Glomerular visceral epithelial cell (primary cell): ENCODE data around the gene SSU72.

Experiments used
- DNase-seq: peaks from one replicate; pipeline ENCODE4 v3.0.0-alpha.2; 2016; ENCODE audit errors: extremely low spot score

Gene SSU72

DNA sequence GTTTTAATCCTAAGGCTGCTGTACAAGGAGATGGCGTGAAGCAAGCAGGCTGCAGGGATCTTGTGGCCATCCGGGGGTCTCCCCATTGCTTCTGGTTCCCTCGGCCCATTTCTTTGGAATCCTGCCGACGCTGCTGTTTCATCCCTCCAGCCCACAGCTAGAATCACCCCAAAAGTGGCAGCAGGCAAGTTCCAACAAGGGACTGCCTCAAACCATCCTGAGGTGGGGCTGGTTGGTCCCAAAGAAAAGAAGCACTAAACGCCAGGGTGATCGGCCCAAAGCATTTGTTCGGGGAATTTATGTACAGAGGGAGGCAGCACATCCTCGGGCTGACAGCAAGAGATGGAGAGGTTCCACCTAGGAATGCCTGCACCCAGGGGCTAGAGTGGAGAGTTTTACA lies 36.1 kb upstream of the SSU72 start:
- DNase-seq = no peak

DNA sequence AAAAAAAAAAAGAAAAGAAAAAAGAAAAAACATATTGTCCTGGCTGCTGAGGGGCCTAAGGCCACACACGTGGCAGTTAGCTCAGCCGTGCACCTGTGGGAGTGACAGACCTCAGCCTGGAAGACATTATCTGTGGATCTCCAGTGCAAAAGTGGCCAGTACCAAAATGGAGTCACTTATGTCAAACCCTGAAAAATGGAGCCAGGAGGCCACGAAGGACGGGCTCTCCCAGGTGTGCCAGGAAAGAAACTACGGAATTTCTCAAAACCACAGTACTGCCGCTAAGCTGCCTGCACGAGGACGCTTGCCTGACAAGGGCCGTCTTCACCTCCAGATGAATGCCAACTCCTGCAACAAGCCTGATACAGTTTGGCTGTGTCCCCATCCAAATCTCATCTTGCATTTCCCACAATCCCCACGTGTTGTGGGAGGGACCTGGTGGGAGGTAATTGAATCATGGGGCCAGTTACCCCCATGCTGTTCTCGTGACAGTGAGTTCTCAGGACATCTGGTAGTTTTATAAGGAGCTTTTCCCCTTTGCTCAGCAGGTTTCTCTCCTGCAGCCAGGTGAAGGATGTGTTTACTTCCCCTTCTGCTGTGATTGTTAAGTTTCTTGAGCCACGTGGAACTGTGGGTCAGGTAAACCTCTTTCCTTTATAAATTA lies 35.3 kb upstream of the SSU72 start:
- DNase-seq = no peak

DNA sequence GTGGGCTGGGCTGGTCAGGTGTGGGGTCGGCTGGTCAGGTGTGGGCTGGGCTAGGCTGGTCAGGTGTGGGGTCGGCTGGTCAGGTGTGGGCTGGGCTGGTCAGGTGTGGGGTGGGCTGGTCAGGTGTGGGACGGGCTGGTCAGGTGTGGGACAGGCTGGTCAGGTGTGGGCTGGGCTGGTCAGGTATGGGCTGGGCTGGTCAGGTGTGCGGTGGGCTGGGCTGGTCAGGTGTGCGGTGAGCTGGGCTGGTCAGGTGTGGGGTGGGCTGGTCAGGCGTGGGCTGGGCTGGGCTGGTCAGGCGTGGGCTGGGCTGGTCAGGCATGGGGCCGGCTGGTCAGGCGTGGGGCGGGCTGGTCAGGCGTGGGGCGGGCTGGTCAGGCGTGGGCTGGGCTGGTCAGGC lies 31.6 kb upstream of the SSU72 start:
- no peak for DNase-seq

DNA sequence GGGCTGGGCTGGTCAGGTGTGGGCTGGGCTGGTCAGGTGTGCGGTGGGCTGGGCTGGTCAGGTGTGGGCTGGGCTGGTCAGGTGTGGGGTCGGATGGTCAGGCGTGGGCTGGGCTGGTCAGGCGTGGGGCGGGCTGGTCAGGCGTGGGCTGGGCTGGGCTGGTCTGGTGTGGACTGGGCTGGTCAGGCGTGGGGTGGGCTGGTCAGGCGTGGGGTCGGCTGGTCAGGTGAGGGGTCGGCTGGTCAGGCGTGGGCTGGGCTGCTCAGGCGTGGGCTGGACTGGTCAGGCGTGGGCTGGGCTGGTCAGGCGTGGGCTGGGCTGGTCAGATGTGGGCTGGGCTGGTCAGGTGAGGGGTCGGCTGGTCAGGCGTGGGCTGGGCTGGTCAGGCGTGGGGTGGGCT lies 31.1 kb upstream of the SSU72 start:
- no peak for DNase-seq

DNA sequence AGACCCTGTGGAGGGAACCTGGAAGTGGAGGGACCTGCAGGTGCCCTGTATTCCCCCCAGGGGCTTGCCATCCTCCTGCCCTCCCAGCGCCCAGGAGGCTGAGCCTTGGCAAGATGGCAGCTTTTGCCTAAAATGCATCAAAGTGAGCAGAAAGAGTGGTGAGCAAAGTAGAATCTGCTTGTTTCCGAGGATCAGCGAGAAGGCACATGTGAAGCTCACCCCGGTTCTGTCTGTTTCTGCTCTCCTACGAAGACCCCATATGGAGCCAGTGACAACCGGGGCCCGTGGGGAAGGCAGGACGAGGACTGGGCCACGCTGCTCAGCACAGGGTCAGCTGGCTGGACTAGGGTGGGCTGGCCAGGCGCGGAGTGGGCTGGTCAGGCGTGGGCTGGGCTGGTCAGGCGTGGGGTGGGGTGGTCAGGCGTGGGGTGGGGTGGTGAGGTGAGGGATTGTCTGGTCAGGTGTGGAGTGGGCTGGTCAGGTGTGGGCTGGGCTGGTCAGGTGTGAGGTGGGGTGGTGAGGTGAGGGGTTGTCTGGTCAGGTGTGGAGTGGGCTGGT lies 30.4 kb upstream of the SSU72 start:
- DNase-seq = no peak

DNA sequence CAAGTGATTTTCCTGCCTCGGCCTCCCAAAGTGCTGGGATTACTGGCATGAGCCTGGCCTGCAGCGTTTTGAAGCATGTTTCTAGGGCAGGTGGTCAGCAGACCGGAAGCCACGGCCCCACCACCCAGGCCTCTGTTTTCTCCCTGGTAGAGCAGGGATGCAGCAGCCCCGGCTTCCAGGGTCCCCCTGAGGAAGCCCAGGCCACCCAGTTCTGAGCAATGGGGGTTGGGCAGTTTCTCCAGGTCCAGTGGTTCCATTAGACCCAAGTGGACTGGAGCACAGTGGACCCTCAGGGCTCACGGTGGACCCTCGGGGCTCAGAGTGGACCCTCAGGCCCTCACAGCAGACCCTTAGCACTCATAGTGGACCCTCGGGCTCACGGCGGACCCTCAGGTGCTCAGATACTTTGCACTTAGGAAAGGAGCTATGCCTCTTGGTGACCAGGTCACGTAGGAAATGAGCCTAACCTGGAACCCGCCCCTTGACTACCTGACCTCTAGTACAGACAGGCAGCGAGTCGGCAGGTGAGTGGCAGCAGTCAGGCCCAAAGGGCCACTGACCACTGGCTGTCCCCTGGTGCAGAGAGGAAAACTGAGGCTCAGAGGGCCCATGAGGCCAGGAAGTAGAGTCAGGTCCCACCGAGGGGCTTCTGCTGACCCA lies 29.8 kb upstream of the SSU72 start:
- no peak for DNase-seq

DNA sequence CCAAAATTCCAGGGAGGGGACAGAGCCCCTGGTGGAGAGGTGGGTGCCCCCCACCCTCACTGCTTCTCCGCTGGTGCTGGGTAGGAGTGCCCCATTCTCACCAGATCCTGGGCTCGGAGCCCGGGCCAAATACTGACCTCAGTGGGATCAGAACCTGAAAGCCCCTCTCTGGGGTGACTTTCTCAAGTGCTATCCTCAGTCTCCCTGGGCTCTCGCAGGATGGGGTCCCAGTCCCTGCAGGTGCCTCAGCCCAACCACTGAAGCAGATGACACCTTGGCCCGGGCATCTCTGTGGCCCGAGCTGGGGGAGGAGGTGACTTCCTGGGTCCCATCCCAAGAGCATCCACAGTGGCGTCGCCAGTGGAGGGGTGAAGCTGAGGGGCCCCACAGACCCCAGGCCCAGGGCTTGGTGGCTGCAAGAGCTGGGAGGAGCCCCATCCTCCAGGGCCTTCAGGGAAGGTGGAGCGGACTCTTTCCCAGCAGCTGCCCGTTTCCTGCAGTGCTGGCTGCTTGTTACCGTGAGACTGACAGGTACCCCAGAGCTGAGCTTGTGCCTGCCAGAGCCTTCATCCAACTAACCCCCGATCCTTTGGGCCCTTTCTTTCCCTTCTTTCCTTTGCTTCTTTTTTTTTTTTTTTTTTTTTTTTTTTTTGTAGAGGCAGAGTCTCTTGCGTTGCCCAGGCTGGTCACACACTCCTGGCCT lies 29.2 kb upstream of the SSU72 start:
- no peak for DNase-seq

DNA sequence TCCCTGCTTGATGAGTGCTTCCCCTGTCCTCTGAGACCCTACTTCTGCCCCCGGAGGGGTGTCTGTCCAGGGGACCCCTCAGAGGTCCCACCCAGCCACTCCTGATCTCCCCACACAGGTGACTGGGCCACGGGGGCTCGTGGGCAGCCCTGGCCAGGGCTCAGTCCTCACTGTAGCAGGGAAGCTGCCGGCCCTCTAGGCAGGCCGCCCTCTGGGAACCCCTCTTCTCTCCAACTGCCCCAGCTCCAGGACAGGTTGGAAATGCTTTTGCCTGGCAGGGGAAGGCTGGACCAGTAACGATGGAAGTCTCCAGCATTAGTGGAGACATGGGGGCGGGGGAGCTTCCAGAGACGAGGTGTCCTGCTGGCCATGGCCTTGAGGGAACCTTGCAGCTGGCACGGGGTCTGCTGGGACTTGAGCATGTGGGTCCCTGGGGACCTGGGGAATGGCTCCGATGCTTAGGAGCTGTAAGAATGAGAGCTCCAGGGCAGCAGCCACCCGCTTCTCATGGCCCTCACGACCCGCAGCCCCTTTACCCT lies 28.4 kb upstream of the SSU72 start:
- DNase-seq = no peak

DNA sequence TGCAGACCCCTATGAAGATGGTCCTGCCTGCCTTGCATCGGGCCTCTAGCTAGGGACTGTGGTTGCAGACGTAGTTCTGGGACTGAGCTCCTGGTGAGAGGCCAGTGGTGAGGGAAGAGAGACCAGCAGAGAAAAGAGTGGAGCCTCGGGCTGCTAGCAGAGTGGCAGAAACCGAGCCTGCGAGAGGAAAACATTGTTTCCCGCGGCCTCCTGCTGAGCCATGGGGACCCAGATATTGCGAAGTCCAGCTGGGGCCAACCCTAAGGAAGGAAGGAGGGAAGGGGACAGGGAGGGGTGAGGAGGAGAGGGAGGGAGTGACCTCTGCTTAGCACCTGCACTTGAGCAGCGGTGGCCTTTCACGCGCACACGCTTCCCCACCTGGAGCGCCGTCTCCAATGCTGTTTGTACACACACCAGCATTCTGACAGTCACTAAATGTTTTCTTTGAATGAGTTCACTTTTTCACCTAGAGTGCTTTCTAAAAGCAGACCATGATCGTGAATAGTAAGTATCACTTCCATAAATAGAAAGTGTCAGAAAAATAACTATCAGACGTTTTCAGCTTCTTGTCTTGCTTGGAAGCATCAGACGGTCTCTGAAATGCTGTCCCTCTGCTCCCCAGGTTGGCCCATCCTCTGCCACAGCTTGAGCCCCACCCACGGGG lies 27.8 kb upstream of the SSU72 start:
- no peak for DNase-seq

DNA sequence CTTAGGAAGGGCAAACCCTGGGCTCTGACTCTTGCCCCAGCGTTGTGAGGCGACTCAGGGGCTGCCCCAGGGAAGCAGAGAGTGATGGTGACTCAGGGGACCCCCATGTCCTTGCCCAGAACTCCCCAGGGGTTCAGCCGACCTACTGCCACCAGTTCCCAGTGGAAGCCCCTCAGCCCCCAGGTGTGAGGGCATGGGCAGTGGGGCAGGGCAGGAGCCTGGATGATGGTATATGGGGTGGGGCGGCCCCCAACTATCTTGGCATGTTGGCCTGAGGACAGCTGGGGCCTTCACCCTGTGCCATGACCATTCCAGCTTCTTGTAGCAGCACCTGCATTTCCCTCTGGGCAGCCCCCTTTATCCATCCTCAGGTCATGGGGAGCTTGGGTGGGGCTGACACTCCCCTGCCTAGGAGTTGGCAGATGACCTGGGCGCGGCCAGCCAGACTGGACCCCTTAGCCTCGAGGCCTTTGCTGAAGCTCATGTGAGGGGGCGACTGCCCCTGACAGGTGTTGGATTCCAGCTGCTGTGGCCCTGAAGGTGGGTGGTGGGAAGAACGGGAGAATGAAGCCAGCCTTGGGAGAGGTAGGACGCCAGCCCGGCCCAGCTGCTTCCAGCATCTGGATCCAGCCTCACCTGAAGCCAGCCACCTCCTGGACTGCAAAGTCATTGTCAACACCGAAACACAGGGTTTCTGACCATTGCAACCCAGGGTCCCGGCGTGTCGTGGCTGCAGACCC lies 27.1 kb upstream of the SSU72 start:
- no peak for DNase-seq

DNA sequence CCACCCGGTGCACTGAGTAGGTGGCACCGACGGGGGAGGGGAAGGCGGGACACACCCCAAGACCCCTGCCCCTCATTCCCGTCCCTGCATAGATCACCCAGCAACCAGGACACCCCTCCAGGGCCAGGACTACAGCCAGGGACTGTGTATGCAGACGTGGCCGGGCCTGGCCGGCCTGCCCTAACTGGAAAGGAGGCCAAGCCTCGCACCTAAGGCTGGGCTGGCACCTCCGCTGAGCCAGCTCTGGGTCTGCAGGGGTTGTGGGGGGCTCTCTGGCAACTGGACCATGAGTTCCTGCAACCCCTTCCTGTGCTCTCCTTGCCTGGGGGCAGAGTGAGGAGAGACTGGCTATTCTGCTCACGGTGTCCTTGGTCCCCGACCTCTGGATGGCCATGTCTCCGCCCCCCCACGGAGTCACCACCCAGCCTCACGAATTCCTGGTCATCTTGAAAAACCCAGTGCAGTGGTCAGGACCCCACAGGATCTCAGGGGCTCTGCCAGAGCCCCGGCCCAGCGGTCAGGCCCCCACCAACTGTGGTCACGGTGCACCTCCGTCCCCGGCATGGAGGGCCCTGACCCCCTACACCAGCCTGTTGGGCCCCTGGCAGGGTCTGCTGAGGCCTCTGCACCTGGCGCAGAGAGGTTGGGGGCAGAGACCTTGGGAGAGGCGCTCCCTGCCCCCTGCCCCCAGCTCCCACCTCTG lies 26.3 kb upstream of the SSU72 start:
- DNase-seq = no peak

DNA sequence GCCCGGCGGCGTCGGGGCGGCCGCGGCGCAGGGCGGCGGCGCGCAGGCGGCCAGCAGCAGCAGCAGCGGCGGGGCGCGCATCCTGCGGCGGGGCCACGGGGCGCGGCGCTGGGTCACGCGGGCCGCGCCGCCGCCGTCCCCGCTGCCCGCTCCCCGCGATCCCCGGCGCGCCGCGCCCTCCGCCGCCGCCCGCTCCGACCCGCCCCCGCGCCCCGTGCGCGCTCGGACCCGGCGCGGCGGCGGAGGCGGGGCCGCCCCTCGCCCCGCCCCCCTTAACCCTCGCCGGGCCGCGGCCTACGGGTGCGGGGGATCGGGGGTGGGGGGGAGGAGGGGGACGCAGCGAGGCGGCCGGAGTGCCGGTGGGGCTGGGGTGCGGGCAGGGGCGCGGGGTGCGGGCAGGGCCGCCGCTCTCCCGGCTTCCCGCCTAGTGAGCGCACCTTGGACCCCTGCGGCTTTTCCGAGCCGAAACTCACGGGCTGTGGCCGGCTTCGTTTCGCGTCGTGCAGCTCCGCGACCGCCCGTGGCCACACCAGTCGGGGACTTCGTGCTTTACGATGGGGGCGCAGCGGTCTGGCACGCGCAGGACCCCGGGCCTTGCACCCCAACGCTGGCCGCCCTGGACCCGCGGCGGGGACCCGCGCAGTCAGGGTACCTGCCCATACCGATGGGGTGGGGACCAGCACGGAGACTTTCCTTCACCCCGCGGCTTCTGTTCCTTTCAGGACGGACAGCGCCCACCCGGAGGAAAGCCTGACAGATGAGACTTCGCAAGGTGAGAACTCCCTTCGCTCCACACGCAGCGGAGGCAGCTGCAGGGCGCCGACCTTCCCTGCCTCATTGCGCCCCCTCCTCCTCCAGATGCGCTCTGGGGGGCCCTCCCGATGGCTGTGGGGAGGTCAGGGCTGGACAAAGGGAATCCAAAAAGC lies 25.5 kb upstream of the SSU72 start, which contains the start of gene FNDC10:
FNDC10 (minus strand) TSS at position 201 of the 926 bp plus-strand sequence; CDS start at position 81, 120 bp downstream.
- DNase-seq = no peak

DNA sequence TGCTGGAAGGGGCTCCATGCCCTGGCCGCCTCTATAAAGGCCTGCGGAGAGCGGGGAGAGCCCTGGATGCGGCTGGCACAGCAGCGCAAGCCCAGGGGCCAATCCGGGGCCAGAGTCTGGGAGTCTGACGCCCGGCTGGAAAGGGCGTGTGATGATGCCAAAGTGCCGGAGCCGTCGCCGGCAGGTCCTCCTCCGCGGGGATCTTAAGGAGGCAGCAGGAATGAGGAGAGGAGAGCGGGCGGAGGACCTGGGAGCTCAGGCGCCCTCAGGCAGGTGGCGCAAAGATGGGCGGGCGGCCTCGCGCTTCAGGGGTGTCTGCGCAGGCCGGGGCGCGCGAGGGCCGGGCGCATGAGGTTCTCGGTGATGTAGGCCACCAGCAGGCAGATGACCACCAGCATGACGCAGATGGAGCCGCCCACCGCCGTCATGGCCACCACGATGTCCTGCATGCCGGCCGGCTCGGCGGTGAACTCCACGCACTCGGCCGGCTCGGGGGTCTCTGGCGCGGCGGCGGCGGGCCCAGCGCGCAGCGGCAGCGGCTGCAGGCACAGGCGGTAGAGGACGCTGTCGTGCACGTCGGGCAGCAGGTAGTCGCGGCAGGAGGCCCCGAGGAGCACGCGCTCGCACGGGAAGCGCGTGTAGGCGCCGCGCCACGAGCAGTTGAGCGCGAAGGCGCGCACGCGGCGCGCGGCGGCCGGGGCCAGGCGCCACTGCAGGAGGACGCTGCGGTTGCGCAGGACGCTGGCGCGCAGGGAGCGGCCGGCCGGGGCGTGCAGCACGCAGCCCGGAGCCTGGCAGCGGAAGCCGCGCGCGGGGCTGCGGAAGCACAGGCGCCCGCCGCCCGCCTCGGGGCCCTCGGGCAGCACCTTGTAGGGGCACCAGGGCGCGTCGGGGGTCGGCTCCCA lies 24.6 kb upstream of the SSU72 start:
- peak; percentile 26 for DNase-seq

DNA sequence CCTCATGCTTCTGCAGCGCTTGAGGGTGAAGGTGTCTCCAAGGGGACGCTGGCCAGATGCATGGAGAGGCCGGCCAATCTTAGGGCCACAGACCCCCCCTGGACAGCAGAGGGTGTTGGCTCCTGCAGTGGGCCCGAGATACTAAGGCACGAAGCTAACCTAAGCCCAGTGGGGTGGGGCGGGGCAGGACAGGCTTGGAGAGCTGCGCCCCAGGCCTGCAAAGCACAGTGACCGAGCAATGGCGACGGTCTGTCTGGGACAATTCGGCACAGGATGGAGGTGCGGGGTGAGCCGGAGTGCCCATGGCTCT lies 24.0 kb upstream of the SSU72 start:
- no peak for DNase-seq

DNA sequence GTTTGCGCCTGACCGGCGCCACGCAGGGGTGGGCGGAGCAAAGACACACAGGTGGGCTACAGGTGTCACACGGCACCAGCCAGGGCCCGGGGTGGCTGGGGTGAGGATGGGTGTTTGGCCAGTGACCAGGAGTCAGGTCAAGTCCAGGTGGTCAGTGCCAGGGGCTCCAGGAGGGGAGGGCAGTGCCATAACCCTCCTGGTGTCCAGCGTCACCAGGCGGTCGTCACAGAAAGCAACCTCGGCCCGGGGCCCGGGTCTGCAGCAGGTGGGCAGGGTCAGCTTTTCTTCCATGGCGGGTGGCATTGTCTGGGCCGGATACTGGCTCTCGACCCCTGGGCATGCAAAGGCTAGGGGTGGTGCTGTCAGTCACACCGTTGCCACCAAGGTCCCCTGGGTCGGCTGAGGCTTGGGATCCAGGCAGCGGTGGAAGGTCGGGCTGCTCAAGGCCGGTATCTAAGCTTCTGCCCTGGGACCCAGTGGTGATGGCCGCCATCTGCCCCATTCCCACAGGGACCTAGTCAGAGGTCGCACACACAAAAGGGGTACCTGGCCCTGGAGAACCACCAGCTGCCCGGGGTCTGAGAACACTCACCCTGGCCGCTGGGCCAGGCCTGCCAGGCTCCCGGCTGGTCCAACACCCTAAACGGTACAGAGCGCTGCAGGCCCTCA lies 23.5 kb upstream of the SSU72 start:
- no peak for DNase-seq

DNA sequence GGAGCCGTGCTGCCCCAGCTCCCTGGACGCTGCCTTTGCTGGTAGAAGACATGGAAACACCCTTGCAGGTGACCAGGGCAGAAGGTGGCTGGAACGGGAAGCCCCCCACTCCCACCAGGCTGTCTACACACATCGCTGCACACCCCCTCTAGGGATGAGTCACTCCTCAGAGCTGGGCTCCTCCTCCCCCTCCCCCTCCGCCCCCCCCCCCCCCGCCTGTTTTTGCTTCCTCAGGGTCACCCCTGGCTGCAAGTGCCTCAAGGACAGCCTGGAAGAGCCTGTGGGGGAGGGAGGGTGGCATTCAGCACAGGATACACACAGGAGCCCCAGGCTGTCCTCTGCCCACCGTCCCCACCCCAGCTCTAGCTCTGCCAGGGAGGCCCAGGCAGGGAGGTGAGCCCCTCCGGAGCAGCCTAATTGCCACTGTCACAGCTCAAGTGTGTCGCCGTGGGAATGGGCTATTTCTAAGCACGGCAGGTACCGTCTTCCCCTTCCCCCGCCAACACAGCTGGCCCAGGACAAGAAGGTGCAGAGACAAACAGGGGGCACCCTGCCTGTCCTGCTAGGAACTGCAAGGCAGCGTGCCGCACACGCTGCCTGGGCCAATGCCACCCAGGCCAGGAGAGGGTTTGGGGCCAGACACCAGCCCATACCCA lies 22.7 kb upstream of the SSU72 start:
- peak; percentile 30 for DNase-seq

DNA sequence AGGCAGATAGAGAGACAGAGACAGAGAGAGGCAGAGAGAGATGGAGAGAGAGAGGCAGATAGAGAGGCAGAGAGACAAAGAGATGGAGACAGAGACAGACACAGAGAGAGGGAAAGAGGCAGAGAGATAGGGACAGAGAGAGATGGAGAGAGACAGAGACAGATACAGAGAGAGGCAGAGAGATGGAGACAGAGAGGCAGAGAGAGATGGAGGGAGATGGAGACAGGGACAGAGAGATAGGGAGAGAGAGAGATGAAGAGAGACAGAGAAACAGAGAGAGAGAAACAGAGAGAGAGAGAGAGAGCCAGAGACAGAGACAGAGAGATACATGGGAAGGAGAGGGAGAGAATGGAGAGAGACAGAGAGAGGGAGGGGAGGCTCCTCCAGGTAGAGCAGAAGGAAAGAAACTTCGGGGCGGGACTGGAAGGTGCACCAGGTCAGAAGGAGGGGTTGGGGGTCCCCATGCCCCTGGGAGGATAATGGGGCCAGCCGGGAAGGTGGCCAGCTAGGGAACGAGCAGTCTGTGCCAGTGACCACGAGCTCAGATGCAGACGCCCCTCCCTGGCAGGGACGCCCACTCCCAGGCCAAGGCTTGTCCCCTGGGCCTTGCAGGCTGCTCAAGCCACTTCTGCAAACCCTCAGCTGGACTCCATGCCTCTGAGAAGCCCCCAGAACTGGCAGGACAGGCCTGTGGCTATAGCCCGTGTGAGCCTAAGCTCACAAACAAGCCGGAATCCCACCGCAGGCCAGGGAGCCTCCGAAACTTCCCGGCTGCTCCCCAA lies 22.0 kb upstream of the SSU72 start:
- DNase-seq = no peak
